AG20443 (cell line): ENCODE measurements around the gene PROX2.
A peak's percentile ranks its signal among the peaks of the same experiment; 100 is the strongest.

Source experiments
- DNase-seq: peaks from one replicate; pipeline ENCODE4 v3.0.0; 2012; ENCODE audit warnings: low spot score, mixed read lengths

Gene PROX2

DNA sequence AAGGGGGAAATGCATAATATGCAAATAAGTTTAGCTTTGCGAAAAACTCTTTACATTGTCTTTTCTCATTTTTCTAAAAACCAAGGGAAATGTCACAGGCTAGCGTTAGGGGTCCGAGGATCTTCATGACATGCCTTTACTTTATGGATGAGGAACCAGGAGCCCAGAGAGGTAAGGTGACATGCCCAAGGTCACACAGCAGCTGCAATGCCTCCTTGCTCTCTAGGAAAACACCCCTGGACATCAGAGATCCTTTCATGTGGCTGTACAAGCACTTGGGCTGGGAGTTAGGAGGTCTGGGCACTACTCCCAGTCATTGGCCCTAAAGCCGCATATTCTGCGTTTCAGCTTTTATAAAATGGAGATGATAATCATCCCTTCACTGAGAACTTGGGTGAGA is 741 bp downstream of the PROX2 start:
- no peak for DNase-seq

DNA sequence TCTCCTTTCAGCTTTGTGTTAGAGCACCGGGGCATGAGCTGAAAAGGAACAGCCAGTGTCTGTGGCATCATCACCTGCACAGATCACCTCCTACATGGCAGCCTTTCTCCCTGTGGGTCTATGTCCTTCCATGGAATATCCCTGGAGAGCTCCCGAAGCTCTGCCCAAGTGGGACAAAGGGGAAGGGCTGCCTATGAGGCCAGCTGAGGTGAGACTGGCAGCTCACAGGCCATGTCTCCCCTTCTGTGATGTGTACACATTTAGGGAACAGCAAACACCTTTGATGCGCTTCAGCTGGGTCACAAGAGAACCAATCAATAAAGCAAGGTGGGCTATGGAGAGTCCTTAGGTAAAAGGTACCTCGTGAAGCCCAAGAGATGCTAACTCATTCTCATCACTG is 4.1 kb downstream of the PROX2 start:
- DNase-seq = no peak

DNA sequence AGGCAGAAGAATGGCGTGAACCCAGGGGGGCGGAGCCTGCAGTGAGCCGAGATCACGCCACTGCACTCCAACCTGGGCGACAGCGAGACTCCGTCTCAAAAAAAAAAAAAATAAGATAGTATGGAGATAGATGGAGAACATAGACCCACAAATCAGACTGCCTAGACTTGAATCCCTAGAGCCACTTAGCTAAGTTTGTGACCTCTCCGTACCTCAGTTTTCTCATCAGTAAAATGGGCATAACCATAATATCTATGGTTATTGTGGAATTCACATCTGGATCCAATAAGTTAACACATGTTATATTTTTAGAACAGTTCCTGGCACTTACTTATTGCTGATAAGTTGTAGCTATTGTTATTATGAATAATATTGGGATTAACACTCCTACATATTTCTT is 7.2 kb downstream of the PROX2 start:
- DNase-seq = no peak

DNA sequence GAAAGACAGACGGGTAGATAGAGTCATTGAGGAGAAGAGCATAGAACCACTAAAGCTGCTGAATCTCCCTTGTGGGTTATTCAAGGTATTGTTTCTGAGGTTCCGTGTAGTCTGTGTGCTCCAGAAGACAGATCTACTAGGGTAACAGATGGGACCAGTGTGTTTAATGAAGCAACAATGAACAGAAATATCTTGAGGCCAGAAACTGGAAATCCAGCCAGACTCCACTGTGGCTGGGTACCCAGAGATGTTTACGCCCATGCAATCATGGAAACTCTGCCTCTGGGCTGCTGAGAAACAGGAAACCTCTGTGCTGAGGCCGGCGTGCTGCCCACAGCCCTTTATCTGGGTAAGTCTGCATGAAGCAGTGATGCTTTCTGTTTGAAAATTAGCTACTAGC is 8.3 kb downstream of the PROX2 start:
- DNase-seq = peak; percentile 89

GRCh38 chr14:74866708-74867389 is 9.1 kb downstream of the PROX2 start:
- DNase-seq = no peak

GRCh38 chr14:74865156-74865555 is 10.8 kb downstream of the PROX2 start:
- no peak for DNase-seq

DNA sequence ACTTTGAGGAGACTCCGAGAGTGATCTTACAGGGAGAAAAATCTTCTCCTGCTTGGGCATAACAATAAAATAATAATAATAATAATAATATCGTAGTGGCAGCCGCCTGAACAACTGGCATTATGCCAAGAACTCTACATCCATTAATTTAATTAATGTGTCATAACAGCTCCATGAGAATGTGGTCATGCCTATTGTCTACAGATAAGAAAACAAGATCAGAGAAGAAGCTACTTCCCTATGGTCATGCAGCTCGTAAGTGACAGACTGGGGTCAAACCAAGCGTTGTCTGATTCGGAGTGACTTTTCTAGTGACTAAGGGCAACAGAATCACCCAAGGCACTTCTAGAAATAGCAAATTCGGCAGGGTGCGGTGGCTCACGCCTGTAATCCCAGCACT is 11.7 kb downstream of the PROX2 start:
- DNase-seq = no peak

- DNase-seq = no peak
These were observed 12.7 kb downstream of the PROX2 start for GRCh38 chr14:74863274-74863673.

- no peak for DNase-seq
These were observed 14.2 kb downstream of the PROX2 start for GRCh38 chr14:74861734-74862090.

GRCh38 chr14:74860899-74861733 is 14.8 kb downstream of the PROX2 start:
- peak; percentile 85 for DNase-seq

DNA sequence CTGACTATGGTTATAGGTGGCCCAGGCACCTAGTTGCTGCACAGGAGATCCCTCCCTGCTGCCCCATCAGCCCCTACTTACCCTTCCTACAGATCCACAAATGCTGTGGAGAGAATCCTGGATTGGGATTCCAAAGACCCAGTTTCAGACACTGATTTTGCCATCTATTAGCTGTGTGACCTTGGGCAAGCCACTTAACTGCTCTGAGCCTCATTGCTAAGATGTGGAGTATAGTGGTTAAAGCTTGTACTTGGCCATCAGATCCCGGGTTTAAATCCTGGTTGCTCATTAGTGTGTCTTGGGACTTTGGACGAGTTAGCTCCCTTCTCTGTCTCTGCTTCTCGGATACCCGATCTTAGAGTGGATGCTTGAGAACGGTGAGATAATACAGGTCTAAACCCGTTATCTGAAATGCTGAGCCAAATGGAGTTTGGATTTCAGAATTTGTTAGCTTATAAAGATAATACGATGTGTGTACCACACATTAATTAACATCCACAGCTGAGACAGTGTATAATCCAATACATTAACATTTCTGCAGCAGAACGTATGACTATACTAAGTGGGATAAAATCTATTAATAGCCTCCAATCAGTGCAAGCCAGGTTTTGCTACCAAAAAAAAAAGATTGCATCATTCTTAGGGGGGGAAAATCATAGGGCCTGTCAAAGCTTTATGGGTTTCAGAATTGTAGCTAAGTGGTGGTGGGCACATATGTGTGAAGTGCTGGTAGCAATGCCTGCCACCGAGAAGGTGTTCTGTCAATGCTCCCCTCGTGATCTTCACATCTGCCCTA is 16.0 kb downstream of the PROX2 start:
- no peak for DNase-seq

DNA sequence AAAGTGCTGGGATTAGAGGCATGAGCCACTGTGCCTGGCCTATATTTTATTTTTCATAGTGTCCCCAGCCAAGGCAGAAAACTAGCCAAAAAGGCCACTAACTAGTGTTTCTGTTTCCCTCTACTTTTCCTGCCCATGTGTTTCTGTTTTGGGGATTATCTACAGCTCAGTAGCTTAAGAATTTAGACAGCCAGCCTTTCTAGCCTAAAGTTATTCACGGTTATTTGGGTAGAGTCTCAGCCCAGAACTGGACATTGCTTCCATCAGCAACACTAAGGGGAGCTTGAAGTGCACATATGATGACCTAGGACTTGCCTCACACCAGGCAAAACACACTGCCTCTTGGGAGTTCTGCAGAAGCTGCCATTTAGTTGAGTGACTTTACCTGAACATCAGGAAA is 17.9 kb downstream of the PROX2 start:
- DNase-seq = peak; percentile 43

DNA sequence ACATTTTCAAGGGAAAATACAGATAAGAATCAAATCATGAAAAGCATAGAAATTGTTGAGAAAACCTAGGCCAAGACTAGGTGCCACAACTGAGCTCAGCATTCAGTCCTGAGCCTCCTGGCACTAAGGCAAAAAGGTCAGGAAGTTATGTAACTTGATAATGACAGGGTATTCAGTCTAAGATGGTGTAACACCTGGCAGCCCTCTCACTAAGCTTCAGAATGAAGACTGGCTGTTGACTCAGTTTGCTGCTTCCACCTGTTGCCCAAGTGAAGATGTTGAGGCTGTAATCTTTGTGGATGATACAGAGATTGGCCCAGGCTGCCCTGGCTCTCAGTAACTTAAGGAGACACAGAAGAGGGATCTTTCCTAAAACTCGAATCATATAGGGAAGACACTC is 19.6 kb downstream of the PROX2 start:
- DNase-seq = no peak

DNA sequence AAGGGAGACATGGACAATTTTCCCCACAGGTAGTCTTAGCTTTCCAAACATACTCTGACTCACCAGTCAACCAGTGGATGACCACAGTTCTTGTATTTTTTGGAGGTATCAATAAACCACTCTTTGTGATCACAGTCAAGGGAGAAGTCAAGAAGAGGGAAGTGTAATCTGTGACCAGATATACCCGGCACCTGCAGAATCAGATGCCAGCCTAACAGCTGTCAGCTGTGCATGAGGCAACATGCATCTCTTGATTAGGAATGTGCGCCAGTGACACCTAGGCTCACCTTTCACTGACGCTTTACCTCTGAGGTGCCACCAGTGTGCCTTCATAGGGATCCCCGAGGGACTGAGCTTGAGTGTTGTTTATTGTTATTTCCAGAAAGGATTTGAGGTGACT is 20.0 kb downstream of the PROX2 start:
- DNase-seq = no peak

- DNase-seq = no peak
These were observed 20.9 kb downstream of the PROX2 start for GRCh38 chr14:74855021-74855420.

- DNase-seq = no peak
These were observed 22.4 kb downstream of the PROX2 start for GRCh38 chr14:74853581-74853980.

GRCh38 chr14:74852922-74853530 is 22.9 kb downstream of the PROX2 start:
- DNase-seq = peak; percentile 70

DNA sequence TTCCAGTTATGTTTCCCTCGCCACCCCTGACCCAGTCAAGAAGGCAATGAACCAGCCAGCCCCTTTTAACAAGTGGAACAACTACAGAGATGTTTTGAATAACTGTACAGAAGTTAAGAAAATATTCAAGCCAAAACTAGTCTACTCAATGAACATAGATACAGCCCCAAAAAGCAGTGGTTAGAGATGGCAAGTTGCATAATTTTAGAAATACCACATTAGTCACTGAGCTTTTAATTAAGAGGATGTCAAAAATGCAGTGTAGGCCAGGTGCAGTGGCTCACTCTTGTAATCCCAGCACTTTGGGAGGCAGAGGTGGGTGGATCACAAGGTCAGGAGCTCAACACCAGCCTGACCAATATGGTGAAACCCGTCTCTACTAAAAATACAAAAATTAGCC is 27.2 kb downstream of the PROX2 start:
- no peak for DNase-seq

- DNase-seq = no peak
These were observed 28.8 kb downstream of the PROX2 start for GRCh38 chr14:74846968-74847665.

DNA sequence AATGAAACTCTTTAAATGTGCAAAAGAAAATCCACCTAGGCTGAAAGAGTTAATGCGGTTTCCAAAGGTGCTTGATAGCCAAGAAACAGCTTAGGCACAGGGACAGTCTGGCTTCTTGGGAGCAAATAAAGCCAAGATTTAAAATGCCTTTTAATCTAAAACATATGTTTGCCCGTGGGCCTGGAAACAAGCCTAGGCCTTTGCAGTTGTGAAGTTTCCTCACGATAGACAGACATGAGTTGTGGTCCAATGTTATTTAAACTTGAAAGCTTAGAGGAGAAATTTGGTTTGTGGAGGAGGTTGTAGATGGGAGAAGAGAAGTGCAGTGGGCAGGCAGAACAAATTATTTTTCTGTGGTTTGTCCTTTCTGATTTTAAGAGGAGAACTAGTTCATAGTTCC is 29.8 kb downstream of the PROX2 start:
- DNase-seq = peak; percentile 56

- DNase-seq = peak; percentile 76
These were observed 32.3 kb downstream of the PROX2 start for GRCh38 chr14:74843653-74844052.
